Amniotic stem cell (primary cell): ENCODE results near the gene PJA1.

Experiments
- DNase-seq: peaks from one replicate; lab custom pipeline; 2025; lab: John Stamatoyannopoulos, UW

The PJA1 gene

DNA sequence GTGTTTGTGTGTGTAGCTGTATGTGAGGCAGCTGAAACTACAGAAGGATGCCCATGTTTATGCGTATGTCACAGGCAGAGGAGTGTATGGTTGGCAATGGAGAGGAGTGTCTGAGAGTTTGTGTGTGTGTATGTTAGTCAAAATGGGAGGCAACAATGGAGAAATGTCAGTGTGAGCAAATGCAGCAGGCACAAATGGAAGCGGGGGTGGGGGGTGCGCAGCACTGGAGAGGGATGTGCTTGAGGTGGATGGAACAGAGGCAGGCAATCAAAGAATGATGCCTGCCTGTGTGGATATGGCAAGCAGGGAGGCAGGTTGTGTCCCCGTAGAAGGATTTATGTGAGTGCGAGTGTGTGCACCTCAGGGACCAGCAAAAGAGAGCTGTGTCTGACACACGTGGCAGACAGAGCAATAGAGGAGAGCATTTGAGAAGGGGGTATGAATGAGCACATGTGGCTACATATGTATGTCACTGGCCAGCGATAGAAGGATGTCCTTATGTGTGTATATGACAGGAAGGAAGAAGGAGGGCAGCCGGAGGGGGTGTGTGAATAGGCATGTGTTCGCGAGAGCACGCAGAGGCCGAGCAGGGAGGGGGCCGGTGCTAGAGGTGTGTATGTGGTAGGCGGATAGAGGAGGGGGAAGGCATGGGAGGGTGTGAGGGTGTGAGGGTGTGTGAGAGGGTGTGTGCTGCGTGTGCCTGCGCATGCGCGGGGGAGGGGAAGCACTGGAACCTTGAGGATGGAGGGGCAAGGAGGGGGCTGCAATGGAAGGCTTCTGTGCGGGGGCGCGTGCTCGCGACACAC lies 1.1 kb downstream of the PJA1 start:
- no peak for DNase-seq

- DNase-seq, result no peak
Observed at GRCh38 chrX:69162361-69162865, 2.8 kb downstream of the PJA1 start.

- no peak for DNase-seq
Observed at GRCh38 chrX:69161786-69162349, 3.4 kb downstream of the PJA1 start.

- DNase-seq, result no peak
Observed at GRCh38 chrX:69161371-69161770, 3.9 kb downstream of the PJA1 start.

DNA sequence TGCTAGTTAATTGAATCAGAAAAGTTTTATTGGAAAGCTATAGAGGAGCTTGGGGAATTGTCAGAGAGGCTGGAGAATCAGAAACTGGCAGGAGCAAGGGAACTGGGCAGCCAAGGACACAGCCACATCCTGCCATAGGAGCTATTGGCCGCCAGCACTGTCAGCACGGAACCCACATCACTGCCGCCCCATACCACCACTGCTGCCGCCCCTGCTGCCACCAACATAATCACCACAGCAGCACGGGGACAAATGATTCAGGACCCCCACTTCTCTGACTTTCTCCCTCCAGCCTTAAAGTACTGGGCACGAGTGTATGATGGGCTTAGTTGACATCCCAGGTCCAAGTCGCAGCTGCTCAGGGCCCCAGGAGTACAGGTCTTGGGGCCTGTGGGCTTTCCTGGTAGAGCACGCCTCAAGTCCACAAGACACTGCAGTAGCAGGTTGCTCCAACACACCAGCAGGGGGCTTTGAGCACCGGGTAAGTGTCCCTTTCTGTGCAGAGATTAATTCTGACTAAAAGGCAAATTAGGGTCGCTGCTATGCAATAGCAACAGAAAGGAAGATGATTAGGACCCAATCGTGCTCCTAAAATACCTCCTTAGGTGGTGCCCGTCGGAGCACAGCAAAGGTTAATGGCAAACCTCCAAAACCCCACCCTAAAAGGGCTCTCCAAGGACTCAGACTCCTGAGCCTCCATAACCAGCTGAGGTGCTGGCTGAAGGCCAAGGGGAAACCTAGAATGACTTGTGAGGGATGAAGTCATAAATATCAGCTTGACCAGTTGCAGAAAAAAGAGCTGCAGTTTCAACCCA lies 6.9 kb downstream of the PJA1 start:
- no peak for DNase-seq

DNA sequence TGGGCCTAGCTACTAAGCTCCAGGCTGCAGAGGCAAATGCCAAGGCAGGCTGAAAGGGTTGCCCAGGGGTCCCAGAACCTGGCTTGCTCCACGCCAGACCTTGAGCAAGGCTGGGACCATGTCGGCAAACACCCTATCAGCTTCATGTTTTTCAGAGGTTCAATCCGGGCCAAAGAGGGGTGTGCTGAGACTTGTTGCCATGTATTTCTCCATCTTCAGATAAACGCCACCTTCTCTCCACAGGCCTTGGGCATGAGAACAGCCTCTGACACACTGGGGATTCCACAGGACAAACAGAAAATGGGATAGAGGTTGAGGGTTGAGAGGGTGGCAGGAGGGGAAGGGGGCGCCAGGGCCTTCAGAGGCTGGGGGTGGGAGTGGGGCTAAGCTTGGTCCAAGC lies 8.6 kb downstream of the PJA1 start:
- DNase-seq, result no peak

DNA sequence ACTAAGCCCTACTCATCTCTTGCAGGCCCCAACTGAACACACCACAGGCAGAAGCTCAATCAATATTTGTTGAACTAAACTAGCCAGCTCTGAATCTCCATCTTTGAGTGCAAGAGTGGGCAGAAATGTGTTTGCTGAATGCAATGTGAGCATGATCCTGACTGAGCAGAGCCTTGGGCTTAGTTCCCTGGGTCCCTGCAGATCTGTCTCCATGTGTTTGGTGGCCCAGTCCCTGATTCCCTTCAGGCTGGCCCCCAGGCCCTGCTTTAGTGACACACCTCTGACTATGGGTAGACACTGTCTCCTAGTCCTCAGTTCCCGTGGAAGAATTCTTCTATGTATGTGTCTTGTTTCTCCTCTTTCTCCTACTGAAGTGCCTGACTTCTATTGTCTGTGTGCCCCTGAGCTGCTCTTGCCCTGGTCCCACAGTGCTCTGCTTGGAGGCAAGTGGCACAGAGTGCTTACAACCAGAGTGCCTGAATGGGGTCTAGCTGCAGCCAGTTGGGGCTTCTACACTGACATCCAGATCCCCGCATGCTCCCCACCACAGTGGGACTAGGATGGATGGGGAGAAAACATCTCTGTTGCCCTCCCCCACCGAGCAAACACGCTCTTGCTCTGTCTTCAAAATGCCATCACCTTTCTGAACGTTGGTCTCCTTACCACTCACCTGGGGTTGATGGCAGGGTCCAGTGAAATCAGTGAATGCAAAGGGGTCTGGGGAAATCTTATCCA lies 9.3 kb downstream of the PJA1 start:
- no peak for DNase-seq

GRCh38 chrX:69154051-69154450 lies 11.2 kb downstream of the PJA1 start:
- DNase-seq, result no peak

GRCh38 chrX:69153060-69153730 lies 12.1 kb downstream of the PJA1 start:
- no peak for DNase-seq

GRCh38 chrX:69152417-69152841 lies 12.8 kb downstream of the PJA1 start:
- no peak for DNase-seq

DNA sequence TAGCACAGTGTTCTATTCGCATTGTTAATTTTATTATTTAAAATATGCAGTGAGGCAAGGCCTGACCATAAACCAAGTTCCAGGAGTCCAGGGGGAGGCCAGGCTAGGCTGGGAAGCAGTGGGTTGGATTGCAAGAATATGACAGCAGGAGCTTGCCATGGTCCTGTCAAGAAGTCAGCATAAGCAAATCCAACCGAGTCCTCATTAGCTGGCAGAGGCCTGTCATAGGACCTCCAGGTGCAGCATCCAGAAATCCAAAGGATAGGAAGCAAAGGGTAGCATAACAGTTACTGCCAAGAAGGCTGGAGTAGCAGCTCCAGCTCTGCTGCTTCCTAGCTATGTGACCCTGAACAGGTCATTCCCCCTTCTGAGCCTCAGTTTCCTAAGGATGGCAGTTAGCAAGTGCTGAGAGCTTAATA lies 13.4 kb downstream of the PJA1 start:
- DNase-seq, result no peak

- DNase-seq, result no peak
Observed at GRCh38 chrX:69150281-69150960, 14.8 kb downstream of the PJA1 start.

GRCh38 chrX:69149466-69150280 lies 15.6 kb downstream of the PJA1 start:
- no peak for DNase-seq

DNA sequence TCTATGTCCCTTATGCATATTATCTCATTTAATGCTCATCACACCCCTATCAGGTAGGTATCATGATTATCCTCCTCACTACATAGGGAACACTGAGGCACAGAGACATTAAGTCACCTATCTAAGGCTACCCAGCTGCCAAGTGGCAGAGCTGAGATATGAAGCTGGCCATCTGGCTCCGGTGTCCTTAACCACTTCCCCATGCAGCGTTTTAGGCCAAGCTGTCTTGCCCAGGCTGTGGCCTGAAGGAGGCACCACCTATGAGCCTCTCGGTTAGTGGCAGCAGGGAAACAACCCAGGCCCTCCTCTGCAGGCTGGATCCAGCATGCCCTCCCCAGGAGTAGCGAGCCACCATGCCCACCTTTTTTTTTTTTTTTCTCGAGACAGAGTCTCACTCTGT lies 16.3 kb downstream of the PJA1 start:
- no peak for DNase-seq

DNA sequence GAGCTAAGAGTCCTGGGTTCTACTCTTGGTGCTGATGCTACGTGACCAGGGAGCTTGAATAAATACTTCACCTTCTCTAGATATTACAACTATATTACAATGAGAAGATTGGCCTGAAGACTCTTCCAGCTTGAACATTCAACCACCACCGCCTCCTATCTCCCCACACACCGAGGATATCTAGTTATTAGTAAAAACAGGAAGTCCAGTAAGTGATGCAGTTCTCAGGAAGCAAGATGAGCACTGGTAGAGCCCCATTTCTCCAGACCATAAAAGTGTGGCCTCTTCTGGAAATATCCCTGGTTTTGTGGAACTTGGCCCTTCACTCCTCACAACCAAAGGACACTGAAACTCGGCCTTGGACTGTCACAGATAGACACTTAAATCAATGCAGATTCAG lies 18.5 kb downstream of the PJA1 start:
- DNase-seq, result no peak

- no peak for DNase-seq
Observed at GRCh38 chrX:69145714-69146113, 19.5 kb downstream of the PJA1 start.

DNA sequence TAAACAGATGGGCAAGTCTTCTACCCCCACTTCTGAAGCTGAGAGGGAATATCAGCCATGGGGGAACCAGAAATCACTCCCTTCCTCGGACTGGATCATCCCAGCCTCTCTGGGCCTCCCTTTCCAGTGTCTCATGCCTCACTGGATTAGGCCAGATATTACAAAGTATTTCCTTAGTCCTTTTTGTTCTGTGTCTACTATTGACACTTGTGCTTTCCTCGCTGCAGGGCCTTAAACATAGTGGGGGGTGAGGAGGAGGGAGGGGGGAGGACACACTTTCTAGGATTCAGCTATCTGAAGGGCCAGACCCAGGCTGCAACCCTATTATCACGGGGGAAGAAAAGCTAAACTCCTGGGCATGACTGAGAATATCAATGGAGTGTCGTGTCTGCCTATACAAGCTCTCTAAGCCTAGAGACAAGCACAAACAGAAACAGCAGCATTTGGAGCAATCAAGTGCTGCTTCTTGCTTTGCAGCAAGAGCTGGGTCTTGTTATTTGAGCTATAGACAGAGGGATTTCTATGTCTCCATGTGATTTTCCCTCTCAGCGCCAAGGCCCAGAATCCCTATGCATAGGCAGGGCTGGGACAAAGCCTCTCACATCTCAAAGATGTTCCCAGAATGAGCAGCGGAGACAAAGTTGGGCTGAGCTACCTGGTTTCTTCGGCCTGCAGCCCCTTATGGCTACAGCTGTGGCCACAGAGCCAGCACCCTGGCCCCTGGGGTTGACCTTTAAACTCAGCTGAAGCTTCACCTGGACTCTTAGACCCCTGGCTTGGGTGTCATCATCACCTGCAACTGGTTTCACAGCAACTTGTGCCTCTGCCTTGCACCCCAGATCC lies 20.2 kb downstream of the PJA1 start:
- no peak for DNase-seq

DNA sequence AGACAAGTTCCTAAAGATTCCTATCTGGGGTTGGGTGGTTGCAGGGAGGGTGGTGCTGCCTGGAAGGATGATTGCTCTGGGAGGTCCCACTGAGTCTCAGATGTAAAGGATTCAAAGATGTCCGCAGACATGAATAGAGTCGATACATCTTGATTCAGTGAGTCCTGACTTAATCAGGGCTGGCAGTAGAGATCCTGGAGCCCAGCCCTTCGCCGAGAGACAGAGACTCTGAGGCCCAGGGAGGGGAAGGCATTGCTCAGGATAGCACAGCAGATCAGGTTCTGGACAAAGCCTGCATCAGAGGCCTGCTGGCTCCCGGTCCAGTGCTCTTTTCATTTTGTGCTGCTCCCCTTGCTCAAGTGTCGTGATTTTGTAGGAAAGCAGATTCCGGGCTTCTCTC lies 21.7 kb downstream of the PJA1 start:
- DNase-seq, result no peak
